NB4 (cell line): ENCODE data around the gene SH3RF2.
A peak's percentile ranks its signal among the peaks of the same experiment; 100 is the strongest.

Experiments used
- DNase-seq: peaks from one replicate; pipeline ENCODE4 v3.0.0; 2010; ENCODE audit warnings: low read depth
- H3K4me3 ChIP-seq: one replicate; pipeline ENCODE4 v1.5.1; 2011; ENCODE audit warnings: mild to moderate bottlenecking, low read depth, low read length, moderate library complexity
- CTCF ChIP-seq: IDR thresholded peaks from one replicate; pipeline ENCODE4 v1.5.1; 2012; ENCODE audit warnings: low read depth, low read length
- MAX ChIP-seq: IDR thresholded peaks from 2 replicates; pipeline ENCODE4 v1.6.1; 2011; ENCODE audit warnings: low read depth, low read length
- MYC ChIP-seq: IDR thresholded peaks from 2 replicates; pipeline ENCODE4 v1.6.1; 2011; ENCODE audit warnings: low read depth, low read length
- POLR2A ChIP-seq: IDR thresholded peaks from 2 replicates; pipeline ENCODE4 v1.6.1; 2011; ENCODE audit warnings: mild to moderate bottlenecking; ENCODE audit not compliant: insufficient read length; ENCODE audit errors: extremely low read depth

The SH3RF2 gene

GRCh38 chr5:145996135-145996534 lies 59.8 kb downstream of the SH3RF2 start:
- DNase-seq: peak; percentile 74
- H3K4me3 ChIP-seq: no peak overlapping the region
- TF ChIP-seq CTCF (no peak), MAX (no peak), MYC (no peak), POLR2A (no peak)

GRCh38 chr5:145999208-145999607 lies 62.8 kb downstream of the SH3RF2 start:
- no peak for DNase-seq
- H3K4me3 ChIP-seq: no peak overlapping the region
- no peak for TF ChIP-seq MAX
- TF ChIP-seq POLR2A: no peak
- TF ChIP-seq CTCF: no peak
- no peak for TF ChIP-seq MYC

- no peak overlapping the region for H3K4me3 ChIP-seq
- TF ChIP-seq MYC: no peak
- no peak for TF ChIP-seq CTCF
- no peak for TF ChIP-seq MAX
- no peak for TF ChIP-seq POLR2A
- no peak for DNase-seq
These were observed 63.7 kb downstream of the SH3RF2 start for GRCh38 chr5:146000072-146000471.

GRCh38 chr5:146001544-146002190 lies 65.3 kb downstream of the SH3RF2 start:
- TF ChIP-seq MYC: no peak
- TF ChIP-seq POLR2A: no peak
- DNase-seq: no peak
- no peak overlapping the region for H3K4me3 ChIP-seq

GRCh38 chr5:146002491-146002890 lies 66.1 kb downstream of the SH3RF2 start:
- no peak for DNase-seq
- no peak for TF ChIP-seq POLR2A
- H3K4me3 ChIP-seq: no peak overlapping the region

- TF ChIP-seq MAX: no peak
- TF ChIP-seq CTCF: no peak
- TF ChIP-seq POLR2A: no peak
- no peak for TF ChIP-seq MYC
- H3K4me3 ChIP-seq: no peak overlapping the region
- DNase-seq: no peak
These were observed 67.5 kb downstream of the SH3RF2 start for GRCh38 chr5:146003852-146004251.

- TF ChIP-seq POLR2A: no peak
- no peak for TF ChIP-seq CTCF
- no peak for TF ChIP-seq MAX
- no peak for TF ChIP-seq MYC
- no peak overlapping the region for H3K4me3 ChIP-seq
- DNase-seq: no peak
These were observed 68.9 kb downstream of the SH3RF2 start for GRCh38 chr5:146005264-146005663.
